SK-N-SH treated with all-trans-retinoic acid at 6 μM for 48 hours (cell line): ENCODE measurements around the gene ARHGAP35.

Experiments used
- ARNTL ChIP-seq: fragments of 450-650 bp; formaldehyde crosslinking; IDR thresholded peaks from 2 replicates; pipeline ENCODE4 v1.5.0; 2020; ENCODE audit warnings: low read depth, mild to moderate bottlenecking, moderate library complexity, borderline replicate concordance
- CSDC2 ChIP-seq: fragments of 250-450 bp; sonication (Bioruptor Pico); IDR thresholded peaks from 2 replicates; pipeline ENCODE4 v1.5.0; 2020; ENCODE audit warnings: mild to moderate bottlenecking, moderate library complexity
- ESRRG ChIP-seq: fragments of 250-450 bp; sonication (Bioruptor Pico); IDR thresholded peaks from 2 replicates; pipeline ENCODE4 v1.6.1; 2021; ENCODE audit warnings: mild to moderate bottlenecking
- GLIS3 ChIP-seq: fragments of 250-450 bp; sonication (Bioruptor Pico); IDR thresholded peaks from 2 replicates; pipeline ENCODE4 v1.5.0; 2020; ENCODE audit warnings: mild to moderate bottlenecking, moderate library complexity
- OSR1 ChIP-seq: fragments of 250-450 bp; sonication (Bioruptor Pico); IDR thresholded peaks from 2 replicates; pipeline ENCODE4 v1.8.0; 2022; ENCODE audit warnings: moderate library complexity, mild to moderate bottlenecking, inconsistent platforms
- RARB ChIP-seq: fragments of 250-450 bp; sonication (Bioruptor Pico); IDR thresholded peaks from 2 replicates; pipeline ENCODE4 v1.8.0; 2021; ENCODE audit warnings: mild to moderate bottlenecking, moderate library complexity
- SNAI2 ChIP-seq: fragments of 250-450 bp; sonication (Bioruptor Pico); IDR thresholded peaks from 2 replicates; pipeline ENCODE4 v1.5.0; 2020; ENCODE audit warnings: mild to moderate bottlenecking, moderate library complexity
- ZFP3 ChIP-seq: fragments of 250-450 bp; sonication (Bioruptor Pico); IDR thresholded peaks from 2 replicates; pipeline ENCODE4 v1.5.0; 2020; ENCODE audit warnings: mild to moderate bottlenecking, moderate library complexity
- TF ChIP-seq, protein P1 (sequence below): fragments of 250-450 bp; sonication (Bioruptor Pico); IDR thresholded peaks from 2 replicates; pipeline ENCODE4 v1.8.0; 2020; ENCODE audit warnings: mild to moderate bottlenecking, moderate library complexity, borderline replicate concordance
- TF ChIP-seq, protein P2 (sequence below): fragments of 250-450 bp; sonication (Bioruptor Pico); IDR thresholded peaks from 2 replicates; pipeline ENCODE4 v1.8.0; 2021; ENCODE audit warnings: low read depth, mild to moderate bottlenecking, moderate library complexity, borderline replicate concordance

DNA sequence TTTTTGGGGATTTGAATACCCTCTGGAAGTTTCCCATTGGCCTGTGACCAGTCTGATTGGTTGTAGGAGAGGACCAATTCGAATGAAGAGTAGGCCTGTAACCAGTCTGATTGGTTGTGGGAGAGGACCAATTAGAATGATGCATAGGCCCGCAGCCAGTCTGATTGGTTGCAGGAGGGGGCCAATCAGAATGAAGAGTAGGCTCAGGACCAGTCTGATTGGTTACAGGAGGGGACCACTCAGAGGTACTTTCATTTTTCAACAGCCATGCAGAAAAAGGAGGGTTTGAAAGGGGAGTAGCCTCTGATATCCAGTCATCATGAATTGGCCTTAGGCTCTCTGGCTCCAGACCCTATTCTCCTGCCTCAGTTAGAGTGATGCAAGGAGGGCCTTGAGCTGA, 42.0 kb upstream of the ARHGAP35 start:
- TF ChIP-seq, protein P1, sequence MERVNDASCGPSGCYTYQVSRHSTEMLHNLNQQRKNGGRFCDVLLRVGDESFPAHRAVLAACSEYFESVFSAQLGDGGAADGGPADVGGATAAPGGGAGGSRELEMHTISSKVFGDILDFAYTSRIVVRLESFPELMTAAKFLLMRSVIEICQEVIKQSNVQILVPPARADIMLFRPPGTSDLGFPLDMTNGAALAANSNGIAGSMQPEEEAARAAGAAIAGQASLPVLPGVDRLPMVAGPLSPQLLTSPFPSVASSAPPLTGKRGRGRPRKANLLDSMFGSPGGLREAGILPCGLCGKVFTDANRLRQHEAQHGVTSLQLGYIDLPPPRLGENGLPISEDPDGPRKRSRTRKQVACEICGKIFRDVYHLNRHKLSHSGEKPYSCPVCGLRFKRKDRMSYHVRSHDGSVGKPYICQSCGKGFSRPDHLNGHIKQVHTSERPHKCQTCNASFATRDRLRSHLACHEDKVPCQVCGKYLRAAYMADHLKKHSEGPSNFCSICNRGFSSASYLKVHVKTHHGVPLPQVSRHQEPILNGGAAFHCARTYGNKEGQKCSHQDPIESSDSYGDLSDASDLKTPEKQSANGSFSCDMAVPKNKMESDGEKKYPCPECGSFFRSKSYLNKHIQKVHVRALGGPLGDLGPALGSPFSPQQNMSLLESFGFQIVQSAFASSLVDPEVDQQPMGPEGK (CRISPR knock-in tag) = no peak
- no peak for TF ChIP-seq CSDC2 (CRISPR knock-in tag)
- TF ChIP-seq RARB (CRISPR knock-in tag) = no peak
- TF ChIP-seq, protein P2, sequence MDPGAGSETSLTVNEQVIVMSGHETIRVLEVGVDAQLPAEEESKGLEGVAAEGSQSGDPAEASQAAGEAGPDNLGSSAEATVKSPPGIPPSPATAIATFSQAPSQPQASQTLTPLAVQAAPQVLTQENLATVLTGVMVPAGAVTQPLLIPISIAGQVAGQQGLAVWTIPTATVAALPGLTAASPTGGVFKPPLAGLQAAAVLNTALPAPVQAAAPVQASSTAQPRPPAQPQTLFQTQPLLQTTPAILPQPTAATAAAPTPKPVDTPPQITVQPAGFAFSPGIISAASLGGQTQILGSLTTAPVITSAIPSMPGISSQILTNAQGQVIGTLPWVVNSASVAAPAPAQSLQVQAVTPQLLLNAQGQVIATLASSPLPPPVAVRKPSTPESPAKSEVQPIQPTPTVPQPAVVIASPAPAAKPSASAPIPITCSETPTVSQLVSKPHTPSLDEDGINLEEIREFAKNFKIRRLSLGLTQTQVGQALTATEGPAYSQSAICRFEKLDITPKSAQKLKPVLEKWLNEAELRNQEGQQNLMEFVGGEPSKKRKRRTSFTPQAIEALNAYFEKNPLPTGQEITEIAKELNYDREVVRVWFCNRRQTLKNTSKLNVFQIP (CRISPR knock-in tag) = no peak
- TF ChIP-seq SNAI2 (CRISPR knock-in tag) = no peak
- no peak for TF ChIP-seq GLIS3 (CRISPR knock-in tag)
- no peak for TF ChIP-seq ZFP3
- no peak for TF ChIP-seq ARNTL
- TF ChIP-seq ESRRG (CRISPR knock-in tag) = no peak
- no peak for TF ChIP-seq OSR1 (CRISPR knock-in tag)
